ENCODE measurements around the gene ALDH2.
"Not testable (repeated sequence)": the region's sequence is repeated elsewhere in the genome, so short reads cannot be mapped to it uniquely, and the experiment has no call there.

ALDH2 gene

DNA sequence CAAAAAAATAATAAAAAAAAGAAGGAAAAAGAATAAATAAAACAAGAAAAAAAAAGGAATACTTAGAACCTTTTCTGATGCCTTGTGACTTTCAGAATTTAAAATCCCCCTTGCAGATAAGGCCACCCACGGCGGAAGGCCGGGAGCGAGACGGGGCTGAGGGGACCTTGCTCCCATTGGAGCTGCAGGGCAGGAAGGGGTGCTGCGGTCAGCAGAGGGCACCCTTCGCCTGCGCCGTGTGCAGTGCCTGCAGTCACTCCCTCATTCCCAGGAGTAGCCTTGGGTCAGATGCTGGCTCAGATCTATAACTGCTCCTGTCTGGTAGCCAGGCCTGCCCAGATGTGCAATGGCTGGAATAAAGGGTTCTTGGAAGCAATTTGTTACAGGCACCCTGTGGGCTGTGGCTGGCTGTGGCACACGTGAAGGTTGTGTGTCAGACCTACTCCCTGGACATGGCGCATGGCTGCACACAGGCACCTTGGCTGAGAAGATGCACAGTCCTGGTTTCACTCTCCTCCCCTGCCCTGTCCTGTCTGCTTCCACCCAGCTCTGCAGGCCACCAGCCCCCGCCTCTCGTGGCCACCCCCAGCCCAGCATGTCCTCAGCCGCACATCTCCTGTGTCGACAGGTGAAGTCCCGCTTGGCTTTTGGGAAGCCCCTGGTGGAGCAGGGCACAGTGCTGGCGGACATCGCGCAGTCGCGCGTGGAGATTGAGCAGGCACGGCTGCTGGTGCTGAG, 13.4 kb upstream of the ALDH2 start:
- no peak overlapping the region for H3K4me3 Mint-ChIP-seq
- DNase-seq (no peak), ATAC-seq (no peak)
- H3K27me3 Mint-ChIP-seq: no peaks in the 10 kb centered on the region
- peaks cover 13% of the 10 kb centered on the region for H3K4me1 Mint-ChIP-seq
- no peak overlapping the region for H3K27ac Mint-ChIP-seq
- peaks cover 5% of the 10 kb centered on the region for H3K36me3 Mint-ChIP-seq (ENCODE audit: low read depth)
- no peaks in the 10 kb centered on the region for H3K9me3 Mint-ChIP-seq

DNA sequence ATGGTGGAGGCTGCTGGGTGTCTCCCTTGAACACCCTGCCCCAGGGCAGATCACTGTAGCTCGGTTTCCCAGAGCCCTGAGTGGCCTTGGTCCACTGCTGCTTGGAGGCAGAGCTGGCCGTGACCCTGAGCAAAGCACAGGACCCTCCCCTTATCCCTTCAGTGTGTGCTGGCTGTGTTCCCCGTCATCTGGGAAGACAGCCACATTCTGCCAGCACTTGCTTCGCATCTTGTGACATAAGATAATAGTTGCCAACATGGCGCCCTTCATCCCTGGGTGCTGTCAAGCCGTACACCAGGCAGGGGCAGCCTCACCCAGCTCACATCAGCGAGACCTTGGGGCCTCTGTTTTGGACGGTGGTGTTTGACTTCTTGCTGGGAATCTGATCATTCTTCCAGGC, 12.1 kb upstream of the ALDH2 start:
- H3K27me3 Mint-ChIP-seq: no peaks in the 10 kb centered on the region
- no peaks in the 10 kb centered on the region for H3K36me3 Mint-ChIP-seq (ENCODE audit: low read depth)
- H3K9me3 Mint-ChIP-seq: no peaks in the 10 kb centered on the region
- no peak overlapping the region for H3K4me3 Mint-ChIP-seq
- no peak for DNase-seq
- no peak for ATAC-seq
- H3K4me1 Mint-ChIP-seq: peaks cover 13% of the 10 kb centered on the region
- no peak overlapping the region for H3K27ac Mint-ChIP-seq

GRCh38 chr12:111756196-111756595, 10.5 kb upstream of the ALDH2 start:
- no peak for ATAC-seq

GRCh38 chr12:111756681-111757080, 10.1 kb upstream of the ALDH2 start:
- Mint-ChIP-seq H3K27ac (no peak overlapping the region), H3K27me3 (no peaks in the 10 kb centered on the region), H3K4me1 (peaks cover 13% of the 10 kb centered on the region), H3K9me3 (no peaks in the 10 kb centered on the region), H3K36me3 (ENCODE audit: low read depth) (no peaks in the 10 kb centered on the region), H3K4me3 (no peak overlapping the region)
- DNase-seq (no peak), ATAC-seq (no peak)

More at GRCh38 chr12:111756196-111756595, 10.5 kb upstream of the ALDH2 start:
- no peaks in the 10 kb centered on the region for H3K9me3 Mint-ChIP-seq
- no peaks in the 10 kb centered on the region for H3K36me3 Mint-ChIP-seq (ENCODE audit: low read depth)
- H3K27ac Mint-ChIP-seq: no peak overlapping the region
- H3K27me3 Mint-ChIP-seq: no peaks in the 10 kb centered on the region
- DNase-seq: no peak
- peaks cover 13% of the 10 kb centered on the region for H3K4me1 Mint-ChIP-seq
- H3K4me3 Mint-ChIP-seq: no peak overlapping the region

DNA sequence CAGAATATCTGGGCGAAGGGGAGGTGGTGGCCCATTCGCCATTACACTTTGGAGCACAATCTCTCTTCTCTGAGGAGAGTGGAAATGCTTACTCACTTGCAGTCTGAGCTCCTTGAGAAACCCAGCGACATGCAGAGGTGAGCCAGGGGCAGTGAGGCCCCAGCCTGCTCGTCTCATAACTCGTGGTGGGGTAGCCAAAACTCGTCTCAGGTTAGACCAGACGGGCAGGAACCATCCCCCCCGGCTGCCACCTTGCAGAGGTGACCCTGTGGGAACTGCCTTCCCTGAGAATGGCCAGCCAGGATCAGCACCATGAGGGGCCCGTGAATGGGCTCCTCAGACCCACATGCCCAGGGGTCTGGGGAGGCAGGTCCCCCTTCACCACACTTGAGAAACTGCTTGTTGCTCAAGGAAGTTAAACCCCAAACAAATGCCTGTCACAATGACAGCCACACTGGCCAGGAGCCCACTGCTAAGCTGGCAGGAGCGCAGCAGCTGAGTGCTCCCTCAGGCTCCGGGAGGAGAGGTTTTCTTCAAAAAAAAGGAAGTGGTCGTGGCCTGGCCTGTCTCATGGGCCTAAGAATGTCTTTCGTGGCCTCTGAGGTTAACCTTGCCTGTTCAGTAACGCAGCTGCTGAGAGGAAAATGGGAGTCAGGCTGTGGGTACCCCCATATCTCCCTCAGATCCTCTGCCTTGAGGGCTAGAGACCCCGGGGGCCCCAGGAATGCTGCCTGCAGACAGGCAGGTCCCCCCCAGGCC, 9.2 kb upstream of the ALDH2 start:
- ATAC-seq (peak; percentile 74), DNase-seq (no peak)
- peaks cover under 1% of the 10 kb centered on the region for H3K27me3 Mint-ChIP-seq
- H3K4me1 Mint-ChIP-seq: peaks cover 13% of the 10 kb centered on the region
- H3K4me3 Mint-ChIP-seq: no peak overlapping the region
- H3K36me3 Mint-ChIP-seq (ENCODE audit: low read depth): no peaks in the 10 kb centered on the region
- H3K27ac Mint-ChIP-seq: no peak overlapping the region
- H3K9me3 Mint-ChIP-seq: no peaks in the 10 kb centered on the region

DNA sequence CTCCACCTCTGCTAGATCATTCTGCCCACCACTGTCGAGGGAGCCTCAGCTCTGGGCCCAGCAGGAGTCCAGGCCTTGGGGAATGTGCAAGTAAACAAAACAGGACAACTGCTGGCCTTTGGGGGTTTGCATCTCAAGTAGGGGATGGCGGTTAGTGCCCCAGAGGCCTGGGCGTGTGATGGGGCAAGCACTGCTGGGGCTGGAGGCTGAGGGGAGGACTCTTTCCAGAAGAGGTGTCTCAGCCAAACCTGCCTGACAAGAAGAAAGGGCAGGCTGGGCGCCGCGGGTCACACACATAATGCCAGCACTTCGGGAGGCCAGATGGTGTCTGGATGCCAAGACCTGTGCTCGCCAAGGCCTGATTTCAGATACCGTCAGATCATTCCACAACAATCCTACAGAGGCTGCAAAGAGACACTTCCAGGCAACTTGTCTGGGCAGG, 8.6 kb upstream of the ALDH2 start:
- DNase-seq (no peak), ATAC-seq (no peak)
- no peaks in the 10 kb centered on the region for H3K36me3 Mint-ChIP-seq (ENCODE audit: low read depth)
- H3K4me1 Mint-ChIP-seq: peaks cover 13% of the 10 kb centered on the region
- no peak overlapping the region for H3K27ac Mint-ChIP-seq
- no peaks in the 10 kb centered on the region for H3K9me3 Mint-ChIP-seq
- H3K4me3 Mint-ChIP-seq: no peak overlapping the region
- peaks cover 6% of the 10 kb centered on the region for H3K27me3 Mint-ChIP-seq

DNA sequence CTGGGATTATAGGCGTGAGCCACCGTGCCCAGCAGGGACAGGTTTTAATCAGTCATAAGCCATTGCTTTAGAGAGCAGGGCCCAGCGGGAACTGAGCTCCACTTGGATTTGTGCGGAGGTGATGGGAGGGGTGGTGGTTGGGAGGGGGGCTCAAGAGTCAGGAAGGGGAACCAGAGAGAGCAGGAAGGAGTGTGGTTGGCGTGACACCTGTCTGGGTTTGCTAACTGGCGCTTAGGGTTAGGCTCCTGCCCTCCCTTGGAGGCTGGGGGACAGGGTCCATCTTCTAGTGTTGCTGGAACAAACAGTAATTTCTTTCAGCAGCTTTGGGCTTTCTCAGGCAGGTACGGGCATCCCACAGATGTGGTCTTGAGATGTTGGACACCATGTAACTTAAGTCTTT, 7.5 kb upstream of the ALDH2 start:
- peaks cover 15% of the 10 kb centered on the region for H3K27me3 Mint-ChIP-seq
- H3K9me3 Mint-ChIP-seq: no peaks in the 10 kb centered on the region
- H3K27ac Mint-ChIP-seq: no peak overlapping the region
- no peak for ATAC-seq
- no peak overlapping the region for H3K4me3 Mint-ChIP-seq
- no peaks in the 10 kb centered on the region for H3K36me3 Mint-ChIP-seq (ENCODE audit: low read depth)
- DNase-seq: no peak
- H3K4me1 Mint-ChIP-seq: peaks cover 15% of the 10 kb centered on the region

DNA sequence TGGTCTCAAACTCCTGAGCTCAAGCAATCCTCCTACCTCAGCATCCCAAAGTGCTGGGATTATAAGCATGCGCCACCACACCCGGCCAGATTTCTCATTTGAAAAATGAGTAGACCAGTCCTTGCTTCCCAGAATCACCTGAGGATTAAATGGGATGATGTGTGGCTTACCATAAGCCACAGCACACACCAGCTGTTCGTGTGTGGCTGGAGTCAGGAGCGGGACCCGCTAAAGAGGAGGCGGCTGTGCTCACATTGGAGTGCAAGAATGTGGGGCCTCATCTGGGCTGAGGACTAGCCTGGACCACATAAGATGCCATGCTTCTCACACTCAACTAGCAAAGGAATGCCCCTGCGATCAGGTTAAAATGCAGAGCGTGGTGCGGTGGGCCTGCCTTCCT, 6.7 kb upstream of the ALDH2 start:
- Mint-ChIP-seq H3K4me1 (peaks cover 18% of the 10 kb centered on the region), H3K36me3 (ENCODE audit: low read depth) (no peaks in the 10 kb centered on the region), H3K27ac (no peak overlapping the region), H3K4me3 (no peak overlapping the region), H3K9me3 (no peaks in the 10 kb centered on the region), H3K27me3 (peaks cover 18% of the 10 kb centered on the region)
- no peak for ATAC-seq
- DNase-seq: no peak

GRCh38 chr12:111761099-111761498, 5.6 kb upstream of the ALDH2 start:
- no peaks in the 10 kb centered on the region for H3K9me3 Mint-ChIP-seq
- H3K27me3 Mint-ChIP-seq: peaks cover 20% of the 10 kb centered on the region
- DNase-seq (no peak), ATAC-seq (no peak)
- no peaks in the 10 kb centered on the region for H3K36me3 Mint-ChIP-seq (ENCODE audit: low read depth)
- H3K27ac Mint-ChIP-seq: no peak overlapping the region
- H3K4me1 Mint-ChIP-seq: peaks cover 23% of the 10 kb centered on the region
- H3K4me3 Mint-ChIP-seq: no peak overlapping the region

DNA sequence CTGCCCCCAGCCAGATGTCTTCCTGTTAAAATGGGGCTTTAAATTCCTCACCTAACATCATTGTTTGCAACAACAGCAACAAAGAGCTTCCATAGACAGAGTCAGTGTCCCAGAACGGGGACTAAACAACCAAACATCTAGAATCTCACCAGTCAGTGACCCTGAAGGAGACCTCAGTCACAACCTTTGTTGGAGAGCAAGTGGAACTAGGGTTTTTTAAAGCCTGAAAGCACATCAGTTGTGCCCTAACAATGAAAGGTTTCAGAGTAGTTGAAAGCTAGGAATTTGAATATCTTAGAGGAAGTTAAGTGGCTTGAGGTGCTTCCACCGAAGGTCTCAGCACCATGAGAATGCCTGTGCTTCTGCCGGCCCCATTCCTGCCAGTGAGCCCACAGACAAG, 5.0 kb upstream of the ALDH2 start:
- Mint-ChIP-seq H3K36me3 (ENCODE audit: low read depth) (no peaks in the 10 kb centered on the region), H3K27me3 (peaks cover 24% of the 10 kb centered on the region), H3K9me3 (no peaks in the 10 kb centered on the region), H3K4me3 (no peak overlapping the region), H3K4me1 (peaks cover 28% of the 10 kb centered on the region), H3K27ac (no peak overlapping the region)
- ATAC-seq (no peak), DNase-seq (no peak)

DNA sequence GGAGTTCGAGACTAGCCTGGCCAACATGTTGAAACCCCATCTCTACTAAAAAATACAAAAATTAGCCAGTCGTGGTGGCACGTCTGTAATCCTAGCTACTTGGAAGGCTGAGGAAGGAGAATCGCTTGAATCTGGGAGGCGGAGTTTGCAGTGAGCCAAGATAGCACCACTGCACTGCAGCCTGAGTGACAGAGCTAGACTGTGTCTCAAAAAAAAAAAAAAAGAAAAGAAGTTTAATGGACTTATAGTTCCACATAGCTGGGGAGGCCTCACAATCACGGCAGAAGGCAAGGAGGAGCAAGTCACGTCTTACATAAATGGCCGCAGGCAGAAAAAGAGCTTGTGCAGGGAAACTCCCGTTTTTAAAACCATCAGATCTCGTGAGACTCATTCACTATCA, 3.2 kb upstream of the ALDH2 start:
- peaks cover 35% of the 10 kb centered on the region for H3K27me3 Mint-ChIP-seq
- H3K4me1 Mint-ChIP-seq: peaks cover 26% of the 10 kb centered on the region
- not testable (repeated sequence) for DNase-seq; H3K9me3 Mint-ChIP-seq; H3K27ac Mint-ChIP-seq; H3K4me3 Mint-ChIP-seq; H3K36me3 Mint-ChIP-seq (ENCODE audit: low read depth); ATAC-seq

- no peak for ATAC-seq
- Mint-ChIP-seq H3K36me3 (ENCODE audit: low read depth) (no peaks in the 10 kb centered on the region), H3K27ac (no peak overlapping the region), H3K9me3 (no peaks in the 10 kb centered on the region), H3K27me3 (peaks cover 37% of the 10 kb centered on the region), H3K4me1 (peaks cover 26% of the 10 kb centered on the region), H3K4me3 (no peak overlapping the region)
- no peak for DNase-seq
These were observed 2.5 kb upstream of the ALDH2 start for GRCh38 chr12:111764120-111764821.

DNA sequence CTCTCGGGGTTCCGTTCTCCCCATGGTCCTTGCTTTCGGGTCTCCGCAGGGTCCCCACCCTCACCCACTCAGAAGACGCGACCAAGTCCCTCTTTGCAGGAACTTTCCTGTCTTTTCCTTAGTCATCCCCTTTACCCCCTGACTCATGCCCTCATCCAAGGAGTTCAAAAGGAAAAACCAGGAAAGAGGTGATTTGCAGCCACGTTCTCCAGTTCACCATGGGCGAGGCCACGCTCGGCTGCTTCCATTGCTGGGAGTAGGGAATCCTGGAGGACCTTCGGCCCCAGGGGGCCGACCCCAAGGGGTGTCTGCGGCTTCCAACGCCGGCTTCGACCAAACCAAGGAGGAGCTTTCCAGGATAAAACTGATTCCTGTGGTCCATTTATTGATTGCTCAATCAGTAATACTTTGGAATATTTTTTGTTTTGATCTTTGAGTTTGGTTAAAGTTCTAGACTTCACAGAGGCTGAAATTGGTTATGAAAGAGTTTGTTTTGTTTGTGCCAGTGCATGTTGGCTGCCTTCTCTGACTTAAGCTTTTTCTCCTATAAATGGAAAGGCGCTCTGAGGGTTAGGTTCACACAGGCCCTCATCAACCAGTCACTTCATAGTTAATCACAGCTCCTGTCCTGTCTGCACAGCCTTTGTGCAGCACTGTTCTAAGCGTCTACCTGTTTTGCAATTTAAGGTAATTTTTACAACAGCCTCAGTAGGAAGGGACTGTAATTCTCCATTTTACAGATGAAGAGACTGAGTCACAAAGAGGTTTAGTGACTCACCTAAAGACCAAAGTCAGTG, 827 bp downstream of the ALDH2 start:
- Mint-ChIP-seq H3K4me1 (peaks cover 26% of the 10 kb centered on the region), H3K27ac (peak overlapping the region; percentile 56), H3K36me3 (ENCODE audit: low read depth) (no peaks in the 10 kb centered on the region), H3K9me3 (no peaks in the 10 kb centered on the region), H3K27me3 (peaks cover 44% of the 10 kb centered on the region), H3K4me3 (peak overlapping the region; percentile 69)
- ATAC-seq (no peak), DNase-seq (no peak)

- Mint-ChIP-seq H3K27ac (no peak overlapping the region), H3K36me3 (ENCODE audit: low read depth) (no peaks in the 10 kb centered on the region), H3K4me3 (no peak overlapping the region), H3K9me3 (no peaks in the 10 kb centered on the region), H3K27me3 (peaks cover 38% of the 10 kb centered on the region), H3K4me1 (peaks cover 26% of the 10 kb centered on the region)
- DNase-seq (no peak), ATAC-seq (no peak)
These were observed 1.6 kb downstream of the ALDH2 start for GRCh38 chr12:111768159-111768895.

Data from activated naive CD8-positive, alpha-beta T cell treated with anti-CD3 and anti-CD28 coated beads, Interleukin-2, amount 50 U/mL, for 24 hours (primary cell).